NCI-H69 (cell line): ENCODE measurements around the gene ZNF331.

Experiments used
- DNase-seq: peaks from one replicate; lab custom pipeline; 2025; lab: John Stamatoyannopoulos, UW

ZNF331 gene

GRCh38 chr19:53576941-53577653 is 39.2 kb downstream of the ZNF331 start:
- DNase-seq: no peak

- no peak for DNase-seq
Measured at GRCh38 chr19:53577968-53578367, 40.0 kb downstream of the ZNF331 start.

- DNase-seq: no peak
Measured at GRCh38 chr19:53579518-53579917, 41.6 kb downstream of the ZNF331 start.

- DNase-seq: no peak
Measured at GRCh38 chr19:53580871-53581835, 43.2 kb downstream of the ZNF331 start.

GRCh38 chr19:53581871-53582279 is 43.9 kb downstream of the ZNF331 start:
- DNase-seq: no peak

- DNase-seq: no peak
Measured at GRCh38 chr19:53583181-53583580, 45.2 kb downstream of the ZNF331 start.

- no peak for DNase-seq
Measured at GRCh38 chr19:53586277-53586691, 48.3 kb downstream of the ZNF331 start.

GRCh38 chr19:53594811-53595509 is 57.0 kb downstream of the ZNF331 start:
- no peak for DNase-seq

- DNase-seq: no peak
Measured at GRCh38 chr19:53595510-53595867, 57.5 kb downstream of the ZNF331 start.

GRCh38 chr19:53596056-53596455 is 58.1 kb downstream of the ZNF331 start:
- no peak for DNase-seq

- DNase-seq: no peak
Measured at GRCh38 chr19:53597023-53597422, 59.1 kb downstream of the ZNF331 start.

GRCh38 chr19:53598361-53598760 is 60.4 kb downstream of the ZNF331 start:
- DNase-seq: no peak

GRCh38 chr19:53600217-53600616 is 62.3 kb downstream of the ZNF331 start:
- DNase-seq: no peak

- no peak for DNase-seq
Measured at GRCh38 chr19:53606031-53606430, 68.1 kb downstream of the ZNF331 start.

GRCh38 chr19:53608381-53608780 is 70.4 kb downstream of the ZNF331 start:
- DNase-seq: no peak

GRCh38 chr19:53612762-53613526 is 75.0 kb downstream of the ZNF331 start:
- no peak for DNase-seq

GRCh38 chr19:53621885-53622740 is 84.2 kb downstream of the ZNF331 start:
- DNase-seq: no peak

- DNase-seq: no peak
Measured at GRCh38 chr19:53624771-53625545, 87.0 kb downstream of the ZNF331 start.

GRCh38 chr19:53626486-53626885 is 88.5 kb downstream of the ZNF331 start:
- no peak for DNase-seq

GRCh38 chr19:53626976-53627375 is 89.0 kb downstream of the ZNF331 start:
- no peak for DNase-seq
